CD4-positive, alpha-beta memory T cell (primary cell): ENCODE data around the gene PLXNA2. TPM values are rescaled to one million over a fixed set of nuclear protein-coding genes. Genes with fewer than 3 reads are reported as not detected.

Experiments used
- CTCF ChIA-PET: fragments of 350-600 bp; sonication (Branson Sonifier 250); formaldehyde crosslinking; loops from one replicate; lab custom pipeline; 2021; ENCODE audit warnings: inconsistent platforms; ENCODE audit not compliant: partially characterized antibody; lab: Charles Lee
- POLR2A ChIA-PET: fragments of 350-600 bp; sonication (Branson Sonifier 250); formaldehyde crosslinking; loops from one replicate; lab custom pipeline; 2021; ENCODE audit not compliant: partially characterized antibody; lab: Charles Lee
- DNase-seq, 5 donors: peaks; one replicate each; pipeline versions ENCODE4 v3.0.0 to v3.0.0-alpha.2; 2020 to 2022; ENCODE audit warnings: mixed read lengths in 1 of 5
- H3K27ac ChIP-seq: one replicate; pipeline ENCODE4 v1.7.0; 2013; ENCODE audit warnings: low read depth, low read length
- H3K27me3 ChIP-seq: 2 replicates; pipeline ENCODE4 v1.7.0; 2013; ENCODE audit warnings: mild to moderate bottlenecking, low read length, moderate library complexity; ENCODE audit not compliant: insufficient read depth
- H3K36me3 ChIP-seq: 2 replicates; pipeline ENCODE4 v1.7.0; 2013; ENCODE audit warnings: mild to moderate bottlenecking, low read length, moderate library complexity; ENCODE audit not compliant: insufficient read depth
- H3K4me1 ChIP-seq: 2 replicates; pipeline ENCODE4 v1.7.0; 2013; ENCODE audit warnings: mild to moderate bottlenecking, low read length, moderate library complexity; ENCODE audit not compliant: insufficient read depth
- H3K4me3 ChIP-seq, 2 donors: one replicate each; pipeline ENCODE4 v1.7.0; 2013; ENCODE audit warnings: low read length in 2 of 2, mild to moderate bottlenecking in 1 of 2
- H3K9me3 ChIP-seq, 2 donors: one replicate each; pipeline ENCODE4 v1.7.0; 2013; ENCODE audit warnings: low read length in 2 of 2, control low read depth in 1 of 2; ENCODE audit not compliant: control insufficient read depth in 1 of 2
- H3K27ac Mint-ChIP-seq, 7 donors: one replicate each; pipeline ENCODE4 v1.8.0; 2020 to 2021; ENCODE audit warnings: mixed read lengths in 7 of 7, mild to moderate bottlenecking in 6 of 7, inconsistent platforms in 3 of 7, moderate library complexity in 3 of 7
- H3K27me3 Mint-ChIP-seq, 2 donors: one replicate each; pipeline ENCODE4 v1.8.0; 2020 to 2021; ENCODE audit warnings: mixed read lengths in 2 of 2
- H3K36me3 Mint-ChIP-seq, 2 donors: one replicate each; pipeline ENCODE4 v1.8.0; 2020 to 2021; ENCODE audit warnings: mixed read lengths in 2 of 2, inconsistent platforms in 1 of 2, mild to moderate bottlenecking in 1 of 2
- H3K4me1 Mint-ChIP-seq, 4 donors: one replicate each; pipeline ENCODE4 v1.8.0; 2020 to 2021; ENCODE audit warnings: mixed read lengths in 4 of 4, mild to moderate bottlenecking in 1 of 4
- H3K4me3 Mint-ChIP-seq, 8 donors: one replicate each; pipeline ENCODE4 v1.8.0; 2020 to 2021; ENCODE audit warnings: mixed read lengths in 8 of 8, mild to moderate bottlenecking in 7 of 8, moderate library complexity in 6 of 8, inconsistent platforms in 3 of 8
- H3K9me3 Mint-ChIP-seq, 8 donors: one replicate each; pipeline ENCODE4 v1.8.0; 2020 to 2021; ENCODE audit warnings: mixed read lengths in 8 of 8, mild to moderate bottlenecking in 5 of 8, inconsistent platforms in 3 of 8, moderate library complexity in 1 of 8
- intact Hi-C: fragments of 100-400 bp; cut with micrococcal nuclease; formaldehyde crosslinking; loops from one replicate; pipeline ENCODE4 v1.15.1; 2023
- polyA plus RNA-seq, 2 donors: library from polyadenylated mRNA; unstranded; fragments of 300-500 nt; fragmentation: Illumina TruSeq; gene quantifications; one replicate each; pipeline ENCODE4 v1.2.3, GENCODE V29; 2021
- total RNA-seq, 2 experiments: library from RNA; stranded (reverse); gene quantifications; one replicate each; pipeline ENCODE4 v1.2.3, GENCODE V29; 2021

Gene PLXNA2
- total and polyA plus RNA-seq, 4 experiments from 2014 or later = 0.10 to 4.0 (median 1.8) TPM

DNA sequence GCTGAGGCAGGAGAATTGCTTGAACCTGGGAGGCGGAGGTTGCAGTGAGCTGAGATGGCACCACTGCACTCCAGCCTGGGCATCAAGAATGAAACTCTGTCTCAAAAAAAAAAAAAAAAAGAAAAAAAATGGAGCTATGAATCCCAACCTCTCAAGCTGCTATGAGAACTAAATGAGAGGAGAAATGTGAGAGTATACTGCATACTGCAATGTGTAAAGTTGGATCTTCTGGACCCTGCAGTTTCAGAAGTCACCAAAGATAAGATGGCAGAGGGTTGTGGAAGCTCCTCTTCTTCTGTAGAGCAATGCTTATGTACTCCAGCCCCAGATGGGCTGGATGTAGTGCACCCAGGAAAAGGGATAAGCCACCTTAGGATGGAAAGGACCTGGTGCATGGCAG is 55.6 kb downstream of the PLXNA2 start:
- H3K27me3 Mint-ChIP-seq = peaks cover 6 to 14% of the 10 kb centered on the region in 2 donors
- Histone ChIP-seq H3K4me1 (no peaks in the 10 kb centered on the region), H3K36me3 (no peaks in the 10 kb centered on the region), H3K27ac (no peak overlapping the region), H3K27me3 (no peaks in the 10 kb centered on the region), H3K4me3 (no peak overlapping the region), H3K9me3 (no peaks in the 10 kb centered on the region)
- peaks cover 8 to 12% (median 8%) of the 10 kb centered on the region in 4 donors for H3K4me1 Mint-ChIP-seq
- POLR2A ChIA-PET = no interaction called here
- intact Hi-C loops = no loop called here
- H3K36me3 Mint-ChIP-seq = no peaks in the 10 kb centered on the region
- no peaks in the 10 kb centered on the region for H3K9me3 Mint-ChIP-seq
- H3K27ac Mint-ChIP-seq = peak overlapping the region in 1 of 7 donors; percentile 22
- CTCF ChIA-PET = interaction anchor here (0.9 to 1.1 kb wide), 3 partner anchors 8 to 167 kb away, joined by 3 read pairs; no protein-coding TSS in a partner anchor
- no peak overlapping the region for H3K4me3 Mint-ChIP-seq
- no peak for DNase-seq

DNA sequence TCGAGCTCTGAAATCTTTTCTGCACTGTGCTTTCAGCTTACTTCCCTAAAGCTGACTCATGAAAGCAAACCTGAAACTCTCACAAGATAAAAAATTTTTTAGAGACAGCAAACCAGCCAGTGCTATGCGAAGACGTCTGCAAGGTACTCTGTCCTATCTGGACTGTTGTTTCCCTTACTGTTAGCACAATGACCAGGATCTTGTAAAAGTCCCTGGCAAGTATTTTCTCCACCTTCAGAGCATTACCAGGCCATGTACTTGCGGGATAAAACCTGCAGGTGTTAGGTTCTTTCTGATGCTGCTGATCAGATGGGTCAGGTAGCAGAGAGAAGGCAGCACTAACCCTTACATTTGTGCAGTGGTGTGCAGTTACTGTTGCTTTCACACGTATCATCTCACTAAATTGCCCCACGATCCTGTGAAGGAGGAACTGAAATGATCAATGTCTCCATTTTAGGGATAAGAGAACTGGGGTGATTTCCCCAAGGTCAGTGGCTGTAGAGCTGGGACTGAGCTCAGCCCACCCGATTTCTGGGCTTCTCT is 56.6 kb downstream of the PLXNA2 start:
- intact Hi-C loops = no loop called here
- H3K4me3 Mint-ChIP-seq = no peak overlapping the region
- ChIA-PET CTCF (no interaction called here), POLR2A (no interaction called here)
- H3K27me3 Mint-ChIP-seq = peaks cover 6 to 14% of the 10 kb centered on the region in 2 donors
- Histone ChIP-seq H3K9me3 (no peaks in the 10 kb centered on the region), H3K27ac (no peak overlapping the region), H3K27me3 (no peaks in the 10 kb centered on the region), H3K36me3 (no peaks in the 10 kb centered on the region), H3K4me3 (no peak overlapping the region), H3K4me1 (no peaks in the 10 kb centered on the region)
- peak overlapping the region in 1 of 7 donors; percentile 24 for H3K27ac Mint-ChIP-seq
- no peaks in the 10 kb centered on the region for H3K36me3 Mint-ChIP-seq
- DNase-seq = no peak
- no peaks in the 10 kb centered on the region for H3K9me3 Mint-ChIP-seq
- peaks cover 8 to 12% (median 8%) of the 10 kb centered on the region in 4 donors for H3K4me1 Mint-ChIP-seq

- ChIA-PET CTCF (interaction anchor here (1.5 kb wide), 1 partner anchor 12 kb away, joined by 4 read pairs; no protein-coding TSS in a partner anchor), POLR2A (no interaction called here)
- no peak overlapping the region for H3K27ac ChIP-seq
- peaks cover 8 to 12% (median 8%) of the 10 kb centered on the region in 4 donors for H3K4me1 Mint-ChIP-seq
- no peak for DNase-seq
- H3K4me1 ChIP-seq = no peaks in the 10 kb centered on the region
- no peaks in the 10 kb centered on the region for H3K36me3 Mint-ChIP-seq
- no peaks in the 10 kb centered on the region for H3K9me3 Mint-ChIP-seq
- intact Hi-C loops = no loop called here
- peaks cover 4 to 14% of the 10 kb centered on the region in 2 donors for H3K27me3 Mint-ChIP-seq
- H3K36me3 ChIP-seq = no peaks in the 10 kb centered on the region
- H3K4me3 ChIP-seq = no peak overlapping the region
- H3K27me3 ChIP-seq = no peaks in the 10 kb centered on the region
- H3K4me3 Mint-ChIP-seq = no peak overlapping the region
- H3K9me3 ChIP-seq = no peaks in the 10 kb centered on the region
- no peak overlapping the region for H3K27ac Mint-ChIP-seq
These were observed 58.4 kb downstream of the PLXNA2 start for GRCh38 chr1:208185801-208186231.

GRCh38 chr1:208184966-208185654 is 59.1 kb downstream of the PLXNA2 start:
- H3K27me3 Mint-ChIP-seq = peaks cover 4 to 14% of the 10 kb centered on the region in 2 donors
- ChIA-PET CTCF (interaction anchor here (0.6 to 1.8 kb wide), 3 partner anchors 12 to 430 kb away, joined by 4 read pairs; no protein-coding TSS in a partner anchor), POLR2A (no interaction called here)
- peaks cover 8 to 12% (median 8%) of the 10 kb centered on the region in 4 donors for H3K4me1 Mint-ChIP-seq
- Histone ChIP-seq H3K27ac (no peak overlapping the region), H3K4me3 (no peak overlapping the region), H3K36me3 (no peaks in the 10 kb centered on the region), H3K4me1 (no peaks in the 10 kb centered on the region), H3K27me3 (no peaks in the 10 kb centered on the region), H3K9me3 (no peaks in the 10 kb centered on the region)
- no peaks in the 10 kb centered on the region for H3K9me3 Mint-ChIP-seq
- H3K36me3 Mint-ChIP-seq = no peaks in the 10 kb centered on the region
- no peak overlapping the region for H3K27ac Mint-ChIP-seq
- DNase-seq = no peak
- intact Hi-C loops = no loop called here
- H3K4me3 Mint-ChIP-seq = no peak overlapping the region

DNA sequence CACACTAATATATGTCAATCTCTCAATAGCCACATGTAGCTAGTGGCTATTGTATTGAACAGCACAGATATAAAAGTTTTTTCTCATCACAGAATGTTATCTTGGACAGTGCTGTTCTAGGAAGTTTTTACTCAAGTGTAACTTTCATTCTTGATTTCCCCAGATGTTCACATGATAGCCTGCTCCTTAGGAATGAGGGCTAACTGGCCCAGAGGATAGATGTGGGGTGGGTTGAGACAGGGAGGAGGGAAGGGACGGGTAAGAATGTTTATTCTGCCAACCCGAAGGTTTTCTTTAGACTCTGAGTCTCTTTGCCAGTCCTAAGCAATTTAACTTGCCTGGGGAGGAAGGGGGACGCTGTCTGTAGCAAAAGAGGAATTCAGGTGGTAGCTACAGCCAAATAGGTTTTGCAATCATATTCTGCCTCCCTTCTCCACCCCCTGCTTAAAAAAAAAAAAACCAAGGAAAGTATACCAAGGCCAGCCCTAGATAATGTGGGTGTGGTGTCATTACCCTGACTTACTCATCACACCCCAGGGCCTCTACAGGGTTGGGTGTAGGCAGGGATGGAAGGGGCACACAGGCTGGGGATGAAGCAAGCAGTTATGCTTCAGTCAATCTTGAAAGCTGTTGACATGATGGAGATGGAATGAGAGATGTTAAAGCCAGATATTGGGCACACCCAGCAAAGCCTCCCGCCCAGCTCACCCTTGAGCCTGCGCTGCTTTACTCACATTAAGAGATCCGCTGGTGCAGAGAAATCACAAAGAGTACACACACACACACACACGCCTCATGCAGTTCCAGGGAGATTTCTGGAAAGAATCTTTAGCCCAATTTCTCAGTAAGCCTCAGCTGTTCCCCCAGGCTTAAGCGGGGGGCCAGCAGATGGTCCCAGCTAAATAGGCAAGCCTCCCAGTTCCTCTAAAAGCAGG is 59.9 kb downstream of the PLXNA2 start:
- H3K4me3 ChIP-seq = no peak overlapping the region
- no peak overlapping the region for H3K27ac ChIP-seq
- Mint-ChIP-seq H3K9me3 (no peaks in the 10 kb centered on the region), H3K4me1 (peaks cover 5 to 6% (median 6%) of the 10 kb centered on the region in 4 donors), H3K4me3 (no peak overlapping the region), H3K36me3 (no peaks in the 10 kb centered on the region), H3K27ac (peak overlapping the region in 1 of 7 donors; percentile 41), H3K27me3 (peaks cover 4 to 12% of the 10 kb centered on the region in 2 donors)
- no peaks in the 10 kb centered on the region for H3K9me3 ChIP-seq
- ChIA-PET CTCF (interaction anchor here (1.8 kb wide), 1 partner anchor 61 kb away, joined by 4 read pairs; no protein-coding TSS in a partner anchor), POLR2A (no interaction called here)
- no peaks in the 10 kb centered on the region for H3K4me1 ChIP-seq
- DNase-seq = no peak
- H3K36me3 ChIP-seq = no peaks in the 10 kb centered on the region
- no peaks in the 10 kb centered on the region for H3K27me3 ChIP-seq
- intact Hi-C loops = no loop called here

DNA sequence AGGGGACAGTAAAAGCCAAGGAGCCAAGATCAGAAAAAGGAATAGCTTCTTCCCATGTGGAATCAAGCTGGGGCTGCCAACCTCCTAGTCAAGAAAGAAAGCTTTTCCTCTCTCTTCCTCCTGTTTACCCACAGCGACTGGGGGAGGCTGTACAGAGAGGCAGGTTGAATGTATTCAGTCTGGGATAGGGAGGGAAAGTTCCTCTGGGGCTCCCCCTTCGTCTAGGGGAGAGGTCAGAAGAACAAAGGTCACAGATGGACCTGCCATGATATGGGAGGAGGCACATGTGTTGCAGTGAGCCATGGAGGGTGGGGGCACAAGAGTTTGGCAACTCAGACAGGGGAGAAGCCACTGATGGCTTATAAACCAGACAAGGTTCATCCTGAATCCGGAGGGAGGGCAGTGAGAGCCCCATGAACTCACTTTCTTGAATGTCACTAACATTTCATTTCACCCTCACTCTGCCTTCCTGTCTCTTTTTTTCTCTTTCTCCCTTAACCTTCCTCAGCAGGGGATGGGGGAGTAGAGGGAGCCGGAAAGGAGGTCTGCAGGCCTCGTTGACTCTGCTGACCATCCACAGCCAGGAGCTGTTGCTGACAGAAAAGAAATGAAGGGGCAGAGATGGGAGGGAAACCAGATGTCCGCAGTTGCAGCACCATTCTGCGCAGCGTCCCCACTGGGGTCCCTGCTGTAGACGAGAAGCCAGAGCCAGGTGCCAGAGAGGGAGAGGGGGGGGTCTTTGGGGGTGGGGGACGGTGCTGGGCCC is 61.1 kb downstream of the PLXNA2 start:
- peaks cover 5 to 11% of the 10 kb centered on the region in 2 donors for H3K27me3 Mint-ChIP-seq
- no peak for DNase-seq
- Histone ChIP-seq H3K36me3 (no peaks in the 10 kb centered on the region), H3K4me3 (no peak overlapping the region), H3K4me1 (no peaks in the 10 kb centered on the region), H3K27me3 (no peaks in the 10 kb centered on the region), H3K27ac (no peak overlapping the region), H3K9me3 (no peaks in the 10 kb centered on the region)
- ChIA-PET CTCF (interaction anchor here (0.6 to 1.8 kb wide), 2 partner anchors 62 to 96 kb away, joined by 3 to 4 read pairs; no protein-coding TSS in a partner anchor), POLR2A (no interaction called here)
- H3K36me3 Mint-ChIP-seq = no peaks in the 10 kb centered on the region
- no peaks in the 10 kb centered on the region for H3K9me3 Mint-ChIP-seq
- H3K4me1 Mint-ChIP-seq = no peaks in the 10 kb centered on the region
- peak overlapping the region in 1 of 8 donors; percentile 17 for H3K4me3 Mint-ChIP-seq
- intact Hi-C loops = no loop called here
- H3K27ac Mint-ChIP-seq = no peak overlapping the region
